Ishikawa (cell line): ENCODE results near the gene MDN1.

ENCODE experiments used
- CEBPB ChIP-seq: IDR thresholded peaks from 2 replicates; pipeline ENCODE4 v1.6.1; 2012
- CREB1 ChIP-seq: IDR thresholded peaks from 2 replicates; pipeline ENCODE4 v1.6.1; 2012; ENCODE audit warnings: low read depth
- EP300 ChIP-seq: IDR thresholded peaks from 2 replicates; pipeline ENCODE4 v1.6.1; 2012; ENCODE audit warnings: borderline replicate concordance
- FOXM1 ChIP-seq: IDR thresholded peaks from 2 replicates; pipeline ENCODE4 v1.6.1; 2012; ENCODE audit warnings: low read depth, borderline replicate concordance
- TAF1 ChIP-seq: IDR thresholded peaks from 2 replicates; pipeline ENCODE4 v1.6.1; 2012; ENCODE audit warnings: low read depth, mild to moderate bottlenecking
- TCF12 ChIP-seq: IDR thresholded peaks from 2 replicates; pipeline ENCODE4 v1.6.1; 2012; ENCODE audit warnings: low read depth
- YY1 ChIP-seq: IDR thresholded peaks from 2 replicates; pipeline ENCODE4 v1.6.1; 2012; ENCODE audit warnings: low read depth
- ZBTB7A ChIP-seq: IDR thresholded peaks from 2 replicates; pipeline ENCODE4 v1.6.1; 2012; ENCODE audit warnings: low read depth
- TF ChIP-seq, protein P1 (sequence below): IDR thresholded peaks from 2 replicates; pipeline ENCODE4 v1.6.1; 2012; ENCODE audit warnings: low read depth, mild to moderate bottlenecking
- TF ChIP-seq, protein P2 (sequence below): IDR thresholded peaks from 2 replicates; pipeline ENCODE4 v1.6.1; 2012
- TF ChIP-seq, protein P3 (sequence below): IDR thresholded peaks from 2 replicates; pipeline ENCODE4 v1.6.1; 2012

DNA sequence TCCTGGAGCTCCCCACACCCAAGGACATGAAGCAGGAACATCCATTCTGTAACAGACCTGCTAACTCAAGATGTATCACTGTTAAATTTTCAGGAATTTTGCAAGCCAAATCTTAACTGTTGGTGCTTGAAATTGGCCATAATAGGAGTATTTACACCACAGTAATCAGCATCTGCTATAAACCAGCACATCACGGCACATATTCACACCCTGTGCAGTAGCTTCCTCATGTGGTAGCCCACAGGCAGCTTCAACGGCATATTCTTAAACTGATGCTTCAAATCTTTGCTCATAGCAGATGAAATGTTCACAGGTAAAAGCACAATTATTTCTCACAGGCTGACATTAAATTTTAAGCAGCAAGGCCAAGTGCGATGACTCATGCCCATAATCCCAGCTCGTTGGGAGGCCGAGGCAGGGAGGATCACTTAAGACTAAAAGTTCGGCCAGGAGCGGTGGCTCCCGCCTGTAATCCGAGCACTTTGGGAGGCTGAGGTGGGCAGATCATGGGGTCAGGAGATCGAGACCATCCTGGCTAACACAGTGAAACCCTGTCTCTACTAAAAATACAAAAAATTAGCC lies 137.5 kb downstream of the MDN1 start:
- no peak for TF ChIP-seq YY1
- TF ChIP-seq, protein P1, sequence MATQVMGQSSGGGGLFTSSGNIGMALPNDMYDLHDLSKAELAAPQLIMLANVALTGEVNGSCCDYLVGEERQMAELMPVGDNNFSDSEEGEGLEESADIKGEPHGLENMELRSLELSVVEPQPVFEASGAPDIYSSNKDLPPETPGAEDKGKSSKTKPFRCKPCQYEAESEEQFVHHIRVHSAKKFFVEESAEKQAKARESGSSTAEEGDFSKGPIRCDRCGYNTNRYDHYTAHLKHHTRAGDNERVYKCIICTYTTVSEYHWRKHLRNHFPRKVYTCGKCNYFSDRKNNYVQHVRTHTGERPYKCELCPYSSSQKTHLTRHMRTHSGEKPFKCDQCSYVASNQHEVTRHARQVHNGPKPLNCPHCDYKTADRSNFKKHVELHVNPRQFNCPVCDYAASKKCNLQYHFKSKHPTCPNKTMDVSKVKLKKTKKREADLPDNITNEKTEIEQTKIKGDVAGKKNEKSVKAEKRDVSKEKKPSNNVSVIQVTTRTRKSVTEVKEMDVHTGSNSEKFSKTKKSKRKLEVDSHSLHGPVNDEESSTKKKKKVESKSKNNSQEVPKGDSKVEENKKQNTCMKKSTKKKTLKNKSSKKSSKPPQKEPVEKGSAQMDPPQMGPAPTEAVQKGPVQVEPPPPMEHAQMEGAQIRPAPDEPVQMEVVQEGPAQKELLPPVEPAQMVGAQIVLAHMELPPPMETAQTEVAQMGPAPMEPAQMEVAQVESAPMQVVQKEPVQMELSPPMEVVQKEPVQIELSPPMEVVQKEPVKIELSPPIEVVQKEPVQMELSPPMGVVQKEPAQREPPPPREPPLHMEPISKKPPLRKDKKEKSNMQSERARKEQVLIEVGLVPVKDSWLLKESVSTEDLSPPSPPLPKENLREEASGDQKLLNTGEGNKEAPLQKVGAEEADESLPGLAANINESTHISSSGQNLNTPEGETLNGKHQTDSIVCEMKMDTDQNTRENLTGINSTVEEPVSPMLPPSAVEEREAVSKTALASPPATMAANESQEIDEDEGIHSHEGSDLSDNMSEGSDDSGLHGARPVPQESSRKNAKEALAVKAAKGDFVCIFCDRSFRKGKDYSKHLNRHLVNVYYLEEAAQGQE = no peak
- TF ChIP-seq TAF1 = no peak
- no peak for TF ChIP-seq CEBPB
- TF ChIP-seq TCF12 = no peak
- TF ChIP-seq EP300 = no peak
- no peak for TF ChIP-seq CREB1
- no peak for TF ChIP-seq FOXM1
- TF ChIP-seq, protein P2, sequence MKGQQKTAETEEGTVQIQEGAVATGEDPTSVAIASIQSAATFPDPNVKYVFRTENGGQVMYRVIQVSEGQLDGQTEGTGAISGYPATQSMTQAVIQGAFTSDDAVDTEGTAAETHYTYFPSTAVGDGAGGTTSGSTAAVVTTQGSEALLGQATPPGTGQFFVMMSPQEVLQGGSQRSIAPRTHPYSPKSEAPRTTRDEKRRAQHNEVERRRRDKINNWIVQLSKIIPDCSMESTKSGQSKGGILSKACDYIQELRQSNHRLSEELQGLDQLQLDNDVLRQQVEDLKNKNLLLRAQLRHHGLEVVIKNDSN = no peak
- TF ChIP-seq ZBTB7A = no peak
- TF ChIP-seq, protein P3, sequence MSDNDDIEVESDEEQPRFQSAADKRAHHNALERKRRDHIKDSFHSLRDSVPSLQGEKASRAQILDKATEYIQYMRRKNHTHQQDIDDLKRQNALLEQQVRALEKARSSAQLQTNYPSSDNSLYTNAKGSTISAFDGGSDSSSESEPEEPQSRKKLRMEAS = no peak
